SK-N-SH (cell line): ENCODE results near the gene ARPIN.

Source experiments
- EZH2phosphoT487 ChIP-seq: fragments of 200-600 bp; sonication (generic); IDR thresholded peaks from 2 replicates; pipeline ENCODE4 v1.6.1; 2017; ENCODE audit warnings: low read depth, mixed run types, mild to moderate bottlenecking, antibody characterized with exemption, moderate library complexity, borderline replicate concordance
- POLR2AphosphoS5 ChIP-seq: IDR thresholded peaks from 2 replicates; pipeline ENCODE4 v1.6.1; 2012; ENCODE audit warnings: low read depth, low read length
- SIN3A ChIP-seq: IDR thresholded peaks from 2 replicates; pipeline ENCODE4 v1.6.1; 2012; ENCODE audit warnings: low read depth, mild to moderate bottlenecking, low read length, moderate library complexity, borderline replicate concordance
- SMC3 ChIP-seq: IDR thresholded peaks from 2 replicates; pipeline ENCODE4 v1.6.1; 2012; ENCODE audit warnings: low read depth, low read length, improper control_type of control experiment
- TAF1 ChIP-seq: IDR thresholded peaks from 2 replicates; pipeline ENCODE4 v1.6.1; 2012; ENCODE audit warnings: low read depth, mild to moderate bottlenecking, low read length, moderate library complexity, borderline replicate concordance
- TCF12 ChIP-seq: IDR thresholded peaks from 2 replicates; pipeline ENCODE4 v1.4.0; 2012
- YY1 ChIP-seq: IDR thresholded peaks from 2 replicates; pipeline ENCODE4 v1.4.0; 2012; ENCODE audit warnings: low read depth, mild to moderate bottlenecking
- ZBTB33 ChIP-seq: IDR thresholded peaks from 2 replicates; pipeline ENCODE4 v1.4.0; 2012; ENCODE audit warnings: low read depth, borderline replicate concordance
- TF ChIP-seq, protein P1 (sequence below): fragments of 200-600 bp; sonication (generic); IDR thresholded peaks from 2 replicates; pipeline ENCODE4 v1.6.1; 2017; ENCODE audit warnings: antibody characterized with exemption, mild to moderate bottlenecking, moderate library complexity

DNA sequence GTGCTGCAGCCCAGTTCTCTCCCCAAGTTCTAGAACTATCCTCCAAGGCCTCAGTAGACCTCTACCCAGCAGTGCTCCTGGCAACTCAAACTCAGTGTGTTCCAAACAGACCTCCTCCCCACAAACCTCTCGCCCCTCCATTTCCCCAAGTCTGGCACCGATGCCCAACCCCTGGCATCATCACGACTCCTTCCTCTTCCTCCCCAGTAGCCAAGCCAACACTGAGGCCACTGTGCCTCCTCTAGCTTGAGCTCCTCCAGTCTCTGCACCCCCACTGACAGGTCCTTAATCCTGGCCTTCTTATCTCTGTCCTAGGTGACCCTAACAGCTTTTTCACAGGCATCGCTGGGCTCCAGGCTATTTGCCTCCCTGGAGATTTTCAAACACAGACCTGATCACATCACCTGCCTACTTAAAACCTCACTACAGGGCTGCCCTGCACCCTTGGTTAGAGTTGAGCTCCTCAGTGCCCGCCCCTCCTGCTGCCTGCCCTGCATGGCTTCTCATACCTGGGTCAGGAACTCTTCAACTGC, 6.8 kb downstream of the ARPIN start:
- TF ChIP-seq POLR2AphosphoS5 (no peak), EZH2phosphoT487 (no peak), SMC3 (no peak), TAF1 (no peak), YY1 (no peak), ZBTB33 (no peak), TCF12 (no peak), SIN3A (no peak)
- TF ChIP-seq, protein P1, sequence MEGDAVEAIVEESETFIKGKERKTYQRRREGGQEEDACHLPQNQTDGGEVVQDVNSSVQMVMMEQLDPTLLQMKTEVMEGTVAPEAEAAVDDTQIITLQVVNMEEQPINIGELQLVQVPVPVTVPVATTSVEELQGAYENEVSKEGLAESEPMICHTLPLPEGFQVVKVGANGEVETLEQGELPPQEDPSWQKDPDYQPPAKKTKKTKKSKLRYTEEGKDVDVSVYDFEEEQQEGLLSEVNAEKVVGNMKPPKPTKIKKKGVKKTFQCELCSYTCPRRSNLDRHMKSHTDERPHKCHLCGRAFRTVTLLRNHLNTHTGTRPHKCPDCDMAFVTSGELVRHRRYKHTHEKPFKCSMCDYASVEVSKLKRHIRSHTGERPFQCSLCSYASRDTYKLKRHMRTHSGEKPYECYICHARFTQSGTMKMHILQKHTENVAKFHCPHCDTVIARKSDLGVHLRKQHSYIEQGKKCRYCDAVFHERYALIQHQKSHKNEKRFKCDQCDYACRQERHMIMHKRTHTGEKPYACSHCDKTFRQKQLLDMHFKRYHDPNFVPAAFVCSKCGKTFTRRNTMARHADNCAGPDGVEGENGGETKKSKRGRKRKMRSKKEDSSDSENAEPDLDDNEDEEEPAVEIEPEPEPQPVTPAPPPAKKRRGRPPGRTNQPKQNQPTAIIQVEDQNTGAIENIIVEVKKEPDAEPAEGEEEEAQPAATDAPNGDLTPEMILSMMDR = no peak
